AG09309 (cell line): ENCODE results near the gene XRRA1.

Experiments
- DNase-seq: peaks from one replicate; pipeline ENCODE4 v3.0.0-alpha.2; 2010; ENCODE audit warnings: low read depth
- H3K4me3 ChIP-seq: 2 replicates; pipeline ENCODE4 v1.5.1; 2011; ENCODE audit warnings: mild to moderate bottlenecking, low read depth, low read length, moderate library complexity; ENCODE audit not compliant: control insufficient read depth
- CTCF ChIP-seq: IDR thresholded peaks from 2 replicates; pipeline ENCODE4 v1.5.1; 2011; ENCODE audit warnings: mild to moderate bottlenecking, low read depth, low read length, inconsistent platforms; ENCODE audit not compliant: insufficient read depth, control insufficient read depth; ENCODE audit errors: missing control alignments

Gene XRRA1

GRCh38 chr11:74871037-74871436, 77.9 kb downstream of the XRRA1 start:
- no peak for TF ChIP-seq CTCF
- no peak overlapping the region for H3K4me3 ChIP-seq
- DNase-seq: no peak

- peak; percentile 45 for TF ChIP-seq CTCF
- DNase-seq: no peak
- H3K4me3 ChIP-seq: no peak overlapping the region
These were observed 78.4 kb downstream of the XRRA1 start for GRCh38 chr11:74870485-74870884.

GRCh38 chr11:74866557-74866956, 82.3 kb downstream of the XRRA1 start:
- no peak overlapping the region for H3K4me3 ChIP-seq
- no peak for TF ChIP-seq CTCF
- no peak for DNase-seq

GRCh38 chr11:74863410-74863809, 85.5 kb downstream of the XRRA1 start:
- no peak for TF ChIP-seq CTCF
- DNase-seq: no peak
- no peak overlapping the region for H3K4me3 ChIP-seq

GRCh38 chr11:74860743-74861142, 88.1 kb downstream of the XRRA1 start:
- DNase-seq: no peak
- no peak for TF ChIP-seq CTCF
- no peak overlapping the region for H3K4me3 ChIP-seq

- H3K4me3 ChIP-seq: no peak overlapping the region
- no peak for TF ChIP-seq CTCF
- DNase-seq: no peak
These were observed 95.7 kb downstream of the XRRA1 start for GRCh38 chr11:74853223-74853622.
